ENCODE results near the gene MAP4K2. TPM values are rescaled to one million over a fixed set of nuclear protein-coding genes. Genes with fewer than 3 reads are reported as not detected.
"Not testable (repeated sequence)": the region's sequence is repeated elsewhere in the genome, so short reads cannot be mapped to it uniquely, and the experiment has no call there.

Gene MAP4K2
- 23.1 TPM for total RNA-seq

DNA sequence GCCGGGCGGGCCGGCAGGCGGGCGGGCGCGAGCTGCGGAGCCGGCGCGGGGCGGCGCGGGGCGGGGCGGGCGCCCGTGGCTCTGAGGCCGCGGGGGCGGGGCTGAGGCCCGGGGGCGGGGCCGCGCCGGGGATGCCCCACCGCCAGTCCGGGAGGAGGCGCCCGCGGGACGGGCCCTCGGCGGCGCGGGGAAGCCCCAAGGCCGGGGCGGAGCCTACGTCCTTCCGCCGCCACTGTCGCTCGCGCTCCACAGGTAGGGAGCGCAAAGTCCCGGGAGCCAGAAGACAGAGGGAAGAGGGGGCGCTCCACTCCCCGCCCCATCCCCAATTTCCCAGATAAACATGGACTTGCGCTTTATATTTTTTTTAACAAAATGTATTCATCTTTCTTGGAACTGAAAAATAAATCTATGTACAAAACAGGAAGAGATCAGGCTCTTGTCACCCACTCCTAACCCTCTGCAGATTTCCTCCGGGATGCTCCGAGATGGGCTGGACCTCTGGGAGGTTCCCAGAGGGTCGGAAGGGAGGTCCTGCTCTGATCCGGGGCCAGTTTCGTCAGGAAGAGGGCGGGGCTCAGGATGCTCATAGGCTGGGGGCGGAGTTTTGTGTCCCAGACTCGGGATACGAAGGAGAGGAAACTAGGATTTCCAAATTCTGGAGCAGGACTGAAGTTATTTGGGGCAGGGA lies at the start of gene MAP4K2:
TSS of gene MAP4K2 (minus strand) at position 57 of the 688 bp plus-strand sequence. CDS start 65 bp downstream, outside the sequence.
- DNase-seq (ENCODE audit: low spot score): peak; percentile 84

- DNase-seq (ENCODE audit: low spot score): no peak
Observed at GRCh38 chr11:64851831-64852351, 48.9 kb upstream of the MAP4K2 start.

GRCh38 chr11:64850979-64851567 lies 48.1 kb upstream of the MAP4K2 start:
- DNase-seq (ENCODE audit: low spot score): no peak

DNA sequence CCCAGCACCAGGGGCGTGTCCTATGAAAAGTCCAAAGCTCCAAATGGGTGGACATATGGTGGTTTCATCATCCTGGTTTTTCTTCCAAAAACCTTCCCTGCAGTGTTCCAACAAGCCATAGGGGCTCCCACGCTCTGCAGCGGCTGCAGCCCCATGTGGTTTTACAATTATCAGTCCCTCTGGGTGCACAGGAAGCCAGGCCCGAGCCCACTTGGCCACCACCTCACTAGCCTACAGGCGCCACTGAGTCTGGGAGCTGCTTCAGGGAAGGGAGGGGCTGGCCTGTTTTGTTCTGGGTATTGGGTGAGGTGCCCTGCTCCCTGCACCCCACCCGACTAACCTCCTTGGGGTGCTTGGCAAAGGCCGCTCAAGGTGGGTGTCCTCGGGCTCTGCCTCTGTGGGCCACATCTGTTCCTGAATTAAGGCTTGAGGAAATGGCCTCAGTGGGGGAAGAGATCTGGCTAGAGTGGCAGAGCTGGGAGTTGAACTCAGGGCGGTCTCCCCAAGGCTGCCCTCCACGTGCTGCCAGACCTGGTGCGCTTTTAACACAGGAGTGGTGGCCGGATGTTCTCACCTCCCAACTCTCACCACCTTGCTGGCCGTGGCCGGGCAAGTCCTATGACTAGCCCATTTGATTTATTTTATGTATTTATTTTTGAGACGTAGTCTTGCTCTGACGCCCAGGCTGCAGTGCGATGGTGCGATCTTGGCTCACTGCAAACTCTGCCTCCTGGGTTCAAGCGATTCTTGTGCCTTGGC lies 46.8 kb upstream of the MAP4K2 start:
- no peak for DNase-seq (ENCODE audit: low spot score)

GRCh38 chr11:64848826-64849597 lies 46.0 kb upstream of the MAP4K2 start:
- peak; percentile 87 for DNase-seq (ENCODE audit: low spot score)

DNA sequence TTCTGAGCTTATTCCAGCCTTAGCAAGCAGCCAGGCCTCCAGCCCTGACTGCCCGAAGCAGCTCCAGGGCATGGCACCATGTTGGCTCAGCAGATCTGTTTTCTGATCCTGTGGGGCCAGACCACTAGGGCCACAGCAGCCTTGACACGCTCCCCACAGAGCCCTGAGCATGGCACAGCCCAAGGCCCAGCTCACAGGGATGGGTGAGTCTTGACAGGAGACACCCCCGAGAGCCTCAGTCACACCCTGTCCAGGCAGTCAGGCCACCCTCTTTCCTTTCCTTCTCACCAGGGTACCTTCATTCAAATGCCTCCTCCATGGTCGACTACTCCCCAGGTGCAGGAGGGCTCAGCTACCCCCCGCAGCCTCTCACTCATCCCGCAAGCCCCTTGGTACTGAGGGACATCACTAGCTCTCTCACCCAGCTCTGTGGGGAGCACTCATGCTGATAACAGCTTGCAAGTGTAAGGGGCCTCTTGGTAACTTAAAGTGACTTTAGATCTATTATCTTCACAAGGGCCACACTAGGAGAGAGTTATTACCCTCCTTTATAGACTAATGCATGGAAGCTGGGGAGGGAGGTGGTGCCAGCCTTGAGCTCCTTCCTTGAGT lies 45.3 kb upstream of the MAP4K2 start:
- DNase-seq (ENCODE audit: low spot score): no peak

DNA sequence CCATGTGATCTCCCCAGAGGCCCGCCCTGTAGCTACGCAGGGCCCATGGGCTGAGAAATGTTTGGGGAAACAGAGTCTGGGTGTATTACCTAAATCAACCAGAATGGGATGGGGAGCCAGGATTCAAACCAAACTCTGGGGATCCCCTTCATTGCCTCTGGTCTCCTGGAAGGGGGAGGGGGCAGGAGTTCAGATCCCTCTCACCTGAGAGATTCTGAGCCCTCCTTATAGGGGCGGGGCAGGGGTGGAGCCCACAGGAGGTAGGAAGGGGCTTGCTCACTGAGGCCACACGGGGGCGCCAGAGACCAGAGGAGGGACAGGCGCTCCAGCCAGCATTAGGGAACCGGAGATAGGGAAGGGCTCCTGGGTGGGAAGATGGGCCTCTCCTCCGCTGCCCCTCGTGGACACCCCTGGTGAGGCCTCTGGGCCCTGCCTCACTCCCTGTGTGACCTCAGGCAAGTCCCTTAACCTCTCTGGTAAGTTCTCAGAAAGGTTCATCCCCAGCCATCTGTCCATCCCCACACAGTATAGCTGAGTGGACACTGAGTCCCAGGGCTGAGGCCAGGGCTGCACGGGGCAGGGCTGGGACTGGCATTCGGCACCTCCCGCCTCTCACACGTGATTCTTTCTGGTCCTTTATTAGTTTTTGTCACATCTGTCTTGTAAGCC lies 44.1 kb upstream of the MAP4K2 start:
- DNase-seq (ENCODE audit: low spot score): peak; percentile 88

- DNase-seq (ENCODE audit: low spot score): not testable (repeated sequence)
Observed at GRCh38 chr11:64845776-64846129, 42.7 kb upstream of the MAP4K2 start.

- DNase-seq (ENCODE audit: low spot score): no peak
Observed at GRCh38 chr11:64845129-64845775, 42.2 kb upstream of the MAP4K2 start.

GRCh38 chr11:64844330-64845128 lies 41.5 kb upstream of the MAP4K2 start, which contains the start of gene CDC42BPG:
Gene CDC42BPG, minus strand, starts transcription at chr11:64844653. Its CDS starts 84 bp downstream, at chr11:64844569.
- DNase-seq (ENCODE audit: low spot score): peak; percentile 78

DNA sequence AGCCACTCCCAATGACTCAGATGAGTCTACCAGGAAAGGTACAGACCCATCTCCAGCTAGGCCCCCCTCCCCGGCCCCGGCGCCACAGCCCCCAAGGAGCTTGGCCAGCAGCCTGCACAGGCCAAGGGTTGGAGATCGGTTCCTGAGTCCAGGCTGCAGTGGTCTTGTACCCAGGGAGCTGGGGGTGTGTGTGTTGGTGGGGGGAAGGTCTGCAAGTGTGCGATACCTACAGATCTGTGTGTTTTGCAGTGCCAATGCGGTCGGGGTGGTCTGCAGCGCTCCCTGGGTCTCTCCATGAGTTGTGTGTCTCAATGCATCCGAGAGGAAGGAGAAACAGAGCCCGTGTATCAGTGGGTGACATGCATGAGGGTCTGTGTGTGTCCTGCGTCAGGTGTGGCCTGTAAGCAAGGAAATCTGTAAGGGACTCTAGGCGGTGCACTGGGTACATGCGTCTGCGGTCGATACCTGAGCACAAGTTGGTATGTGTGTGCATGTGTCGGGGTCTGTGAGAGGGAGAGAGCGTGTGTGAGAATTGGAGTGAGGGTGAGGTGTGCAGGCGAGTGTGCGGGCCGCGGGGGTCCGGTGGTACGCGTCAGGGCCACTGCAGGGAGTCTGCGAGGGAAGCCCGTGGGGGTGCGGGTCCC lies 40.8 kb upstream of the MAP4K2 start:
- DNase-seq (ENCODE audit: low spot score): no peak

GRCh38 chr11:64842851-64843685 lies 40.1 kb upstream of the MAP4K2 start:
- DNase-seq (ENCODE audit: low spot score): peak; percentile 55

- no peak for DNase-seq (ENCODE audit: low spot score)
Observed at GRCh38 chr11:64842366-64842759, 39.3 kb upstream of the MAP4K2 start.

- no peak for DNase-seq (ENCODE audit: low spot score)
Observed at GRCh38 chr11:64841592-64842365, 38.8 kb upstream of the MAP4K2 start.

GRCh38 chr11:64839887-64840782 lies 37.1 kb upstream of the MAP4K2 start:
- no peak for DNase-seq (ENCODE audit: low spot score)

DNA sequence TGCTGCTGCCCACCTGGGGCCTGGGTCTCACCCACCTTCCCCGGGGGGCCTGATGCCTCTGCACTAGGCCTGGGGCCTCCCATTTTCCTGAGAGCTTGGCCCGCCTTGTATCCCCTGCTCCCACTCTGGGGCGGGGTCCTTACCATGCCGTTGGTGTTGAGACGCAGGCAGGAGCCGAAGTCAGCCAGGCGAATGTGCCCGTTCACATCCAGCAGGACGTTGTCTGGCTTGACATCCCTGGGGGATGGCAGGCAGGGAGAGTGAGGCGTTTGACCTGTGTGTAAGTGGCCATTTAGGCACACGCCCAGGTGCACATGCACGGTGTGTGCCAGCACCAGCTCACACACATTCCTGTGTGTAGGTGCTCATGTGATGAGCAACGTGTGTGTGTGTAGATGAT lies 36.3 kb upstream of the MAP4K2 start:
- DNase-seq (ENCODE audit: low spot score): no peak
